GM12864 (cell line): Measurements from ENCODE around the gene MAD1L1.
"Not testable (repeated sequence)": the region's sequence is repeated elsewhere in the genome, so short reads cannot be mapped to it uniquely, and the experiment has no call there.

Experiments
- DNase-seq: peaks from one replicate; pipeline ENCODE4 v3.0.0-alpha.2; 2011; ENCODE audit warnings: low read depth
- H3K4me3 ChIP-seq: 2 replicates; pipeline ENCODE4 v1.5.1; 2011; ENCODE audit warnings: mild to moderate bottlenecking, low read depth, low read length, control low read depth
- CTCF ChIP-seq: IDR thresholded peaks from 2 replicates; pipeline ENCODE4 v1.5.1; 2011; ENCODE audit warnings: low read depth, mild to moderate bottlenecking, moderate library complexity, low read length, control low read depth, inconsistent platforms; ENCODE audit errors: missing control alignments

MAD1L1 gene

GRCh38 chr7:2038931-2039728 lies 193.6 kb downstream of the MAD1L1 start:
- no peak overlapping the region for H3K4me3 ChIP-seq
- no peak for TF ChIP-seq CTCF
- no peak for DNase-seq

GRCh38 chr7:2037808-2038522 lies 194.8 kb downstream of the MAD1L1 start:
- DNase-seq = peak; percentile 26
- H3K4me3 ChIP-seq = no peak overlapping the region
- no peak for TF ChIP-seq CTCF

- no peak for DNase-seq
- H3K4me3 ChIP-seq = no peak overlapping the region
- TF ChIP-seq CTCF = no peak
These were observed 195.4 kb downstream of the MAD1L1 start for GRCh38 chr7:2037301-2037807.

- TF ChIP-seq CTCF = no peak
- DNase-seq = no peak
- no peak overlapping the region for H3K4me3 ChIP-seq
These were observed 196.0 kb downstream of the MAD1L1 start for GRCh38 chr7:2036786-2037185.

- not testable (repeated sequence) for DNase-seq, H3K4me3 ChIP-seq
These were observed 196.5 kb downstream of the MAD1L1 start for GRCh38 chr7:2036201-2036600.

- no peak for DNase-seq
- no peak overlapping the region for H3K4me3 ChIP-seq
- TF ChIP-seq CTCF = no peak
These were observed 198.2 kb downstream of the MAD1L1 start for GRCh38 chr7:2034291-2035201.
